Parathyroid adenoma (tissue), 2 donors: ENCODE measurements around the gene FAHD2A.

Experiments
- H2AFZ ChIP-seq: fragments of 300-600 bp; sonication (generic); one replicate; pipeline ENCODE4 v1.7.0; 2017; ENCODE audit warnings: antibody characterized with exemption, mild to moderate bottlenecking
- H3K27ac ChIP-seq: fragments of 300-600 bp; sonication (generic); one replicate; pipeline ENCODE4 v1.7.0; 2017
- H3K27me3 ChIP-seq: fragments of 300-600 bp; sonication (generic); one replicate; pipeline ENCODE4 v1.7.0; 2017; ENCODE audit warnings: low read length; ENCODE audit not compliant: control insufficient read depth, insufficient read depth
- H3K36me3 ChIP-seq: fragments of 300-600 bp; sonication (generic); one replicate; pipeline ENCODE4 v1.7.0; 2017; ENCODE audit warnings: low read length; ENCODE audit not compliant: control insufficient read depth, insufficient read depth
- H3K4me1 ChIP-seq: fragments of 300-600 bp; sonication (generic); one replicate; pipeline ENCODE4 v1.7.0; 2017; ENCODE audit warnings: control low read depth
- H3K4me2 ChIP-seq: fragments of 300-600 bp; sonication (generic); one replicate; pipeline ENCODE4 v1.7.0; 2017; ENCODE audit warnings: low read length
- H3K4me3 ChIP-seq: fragments of 300-600 bp; sonication (generic); one replicate; pipeline ENCODE4 v1.7.0; 2017; ENCODE audit warnings: low read depth, low read length
- H3K79me2 ChIP-seq: fragments of 300-600 bp; sonication (generic); one replicate; pipeline ENCODE4 v1.7.0; 2017; ENCODE audit warnings: control low read depth
- H3K9ac ChIP-seq: fragments of 300-600 bp; sonication (generic); one replicate; pipeline ENCODE4 v1.7.0; 2017; ENCODE audit warnings: mild to moderate bottlenecking
- H3K9me3 ChIP-seq: fragments of 300-600 bp; sonication (generic); one replicate; pipeline ENCODE4 v1.7.0; 2017; ENCODE audit warnings: low read length; ENCODE audit not compliant: control insufficient read depth
- CTCF ChIP-seq: fragments of 300-600 bp; sonication (generic); IDR thresholded peaks from one replicate; pipeline ENCODE4 v1.7.0; 2017; ENCODE audit warnings: antibody characterized with exemption, mild to moderate bottlenecking
- donor health status: primary hyperparathyroidism.

The FAHD2A gene

GRCh38 chr2:95380280-95380679 lies 22.2 kb upstream of the FAHD2A start:
- no peak for TF ChIP-seq CTCF
- H3K79me2 ChIP-seq, result no peaks in the 10 kb centered on the region
- no peak overlapping the region for H3K4me3 ChIP-seq
- H3K36me3 ChIP-seq, result no peaks in the 10 kb centered on the region
- H2AFZ ChIP-seq, result no peak overlapping the region
- no peak overlapping the region for H3K9ac ChIP-seq
- no peaks in the 10 kb centered on the region for H3K27me3 ChIP-seq
- H3K4me1 ChIP-seq, result no peaks in the 10 kb centered on the region
- no peak overlapping the region for H3K4me2 ChIP-seq
- no peaks in the 10 kb centered on the region for H3K9me3 ChIP-seq
- H3K27ac ChIP-seq, result no peak overlapping the region

GRCh38 chr2:95380731-95381130 lies 21.8 kb upstream of the FAHD2A start:
- no peak for TF ChIP-seq CTCF
- no peaks in the 10 kb centered on the region for H3K79me2 ChIP-seq
- no peak overlapping the region for H3K27ac ChIP-seq
- H3K9me3 ChIP-seq, result no peaks in the 10 kb centered on the region
- H3K4me1 ChIP-seq, result no peaks in the 10 kb centered on the region
- no peaks in the 10 kb centered on the region for H3K36me3 ChIP-seq
- H3K4me3 ChIP-seq, result no peak overlapping the region
- H3K4me2 ChIP-seq, result no peak overlapping the region
- H3K9ac ChIP-seq, result no peak overlapping the region
- no peak overlapping the region for H2AFZ ChIP-seq
- H3K27me3 ChIP-seq, result no peaks in the 10 kb centered on the region

GRCh38 chr2:95381212-95382191 lies 21.0 kb upstream of the FAHD2A start:
- Histone ChIP-seq H3K4me1 (no peaks in the 10 kb centered on the region), H2AFZ (no peak overlapping the region), H3K4me2 (no peak overlapping the region), H3K9me3 (no peaks in the 10 kb centered on the region), H3K27me3 (no peaks in the 10 kb centered on the region), H3K4me3 (no peak overlapping the region), H3K79me2 (no peaks in the 10 kb centered on the region), H3K9ac (no peak overlapping the region), H3K36me3 (no peaks in the 10 kb centered on the region), H3K27ac (no peak overlapping the region)
- no peak for TF ChIP-seq CTCF

GRCh38 chr2:95382192-95382591 lies 20.3 kb upstream of the FAHD2A start:
- Histone ChIP-seq H2AFZ (no peak overlapping the region), H3K4me2 (no peak overlapping the region), H3K9me3 (no peaks in the 10 kb centered on the region), H3K79me2 (no peaks in the 10 kb centered on the region), H3K27ac (no peak overlapping the region), H3K4me1 (no peaks in the 10 kb centered on the region), H3K27me3 (no peaks in the 10 kb centered on the region), H3K9ac (no peak overlapping the region), H3K36me3 (no peaks in the 10 kb centered on the region), H3K4me3 (no peak overlapping the region)
- no peak for TF ChIP-seq CTCF
